GM12875 (cell line): ENCODE measurements around the gene RHOJ.
"Not testable (repeated sequence)": the region's sequence is repeated elsewhere in the genome, so short reads cannot be mapped to it uniquely, and the experiment has no call there.

ENCODE experiments used
- H3K4me3 ChIP-seq: one replicate; pipeline ENCODE4 v1.5.1; 2011; ENCODE audit warnings: low read depth, low read length, control low read depth
- TF ChIP-seq, protein P1 (sequence below): IDR thresholded peaks from 2 replicates; pipeline ENCODE4 v1.5.1; 2011; ENCODE audit warnings: low read depth, mild to moderate bottlenecking, control low read depth, inconsistent platforms, low read length, moderate library complexity, borderline replicate concordance; ENCODE audit not compliant: insufficient read depth

Gene RHOJ

GRCh38 chr14:63204407-63205043, at the start of gene RHOJ:
RHOJ (plus strand) TSS chr14:63204443; CDS start chr14:63204870, 427 bp downstream.
- TF ChIP-seq, protein P1, sequence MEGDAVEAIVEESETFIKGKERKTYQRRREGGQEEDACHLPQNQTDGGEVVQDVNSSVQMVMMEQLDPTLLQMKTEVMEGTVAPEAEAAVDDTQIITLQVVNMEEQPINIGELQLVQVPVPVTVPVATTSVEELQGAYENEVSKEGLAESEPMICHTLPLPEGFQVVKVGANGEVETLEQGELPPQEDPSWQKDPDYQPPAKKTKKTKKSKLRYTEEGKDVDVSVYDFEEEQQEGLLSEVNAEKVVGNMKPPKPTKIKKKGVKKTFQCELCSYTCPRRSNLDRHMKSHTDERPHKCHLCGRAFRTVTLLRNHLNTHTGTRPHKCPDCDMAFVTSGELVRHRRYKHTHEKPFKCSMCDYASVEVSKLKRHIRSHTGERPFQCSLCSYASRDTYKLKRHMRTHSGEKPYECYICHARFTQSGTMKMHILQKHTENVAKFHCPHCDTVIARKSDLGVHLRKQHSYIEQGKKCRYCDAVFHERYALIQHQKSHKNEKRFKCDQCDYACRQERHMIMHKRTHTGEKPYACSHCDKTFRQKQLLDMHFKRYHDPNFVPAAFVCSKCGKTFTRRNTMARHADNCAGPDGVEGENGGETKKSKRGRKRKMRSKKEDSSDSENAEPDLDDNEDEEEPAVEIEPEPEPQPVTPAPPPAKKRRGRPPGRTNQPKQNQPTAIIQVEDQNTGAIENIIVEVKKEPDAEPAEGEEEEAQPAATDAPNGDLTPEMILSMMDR: no peak
- no peak within 1 kb of the TSS for H3K4me3 ChIP-seq

GRCh38 chr14:63155511-63156185, 48.6 kb upstream of the RHOJ start:
- TF ChIP-seq, protein P1: no peak
- no peak overlapping the region for H3K4me3 ChIP-seq

GRCh38 chr14:63157195-63157594, 47.0 kb upstream of the RHOJ start:
- TF ChIP-seq, protein P1: no peak
- no peak overlapping the region for H3K4me3 ChIP-seq

- no peak overlapping the region for H3K4me3 ChIP-seq
- TF ChIP-seq, protein P1: no peak
Measured at GRCh38 chr14:63163306-63163705, 40.9 kb upstream of the RHOJ start.

- no peak overlapping the region for H3K4me3 ChIP-seq
- TF ChIP-seq, protein P1: no peak
Measured at GRCh38 chr14:63164108-63164683, 40.0 kb upstream of the RHOJ start.

- H3K4me3 ChIP-seq: not testable (repeated sequence)
Measured at GRCh38 chr14:63165267-63165666, 39.0 kb upstream of the RHOJ start.

GRCh38 chr14:63167044-63167443, 37.2 kb upstream of the RHOJ start:
- H3K4me3 ChIP-seq: no peak overlapping the region
- TF ChIP-seq, protein P1: no peak
